Karpas-422 (cell line): ENCODE measurements around the gene KCNQ1. TPM values are rescaled to one million over a fixed set of nuclear protein-coding genes. Genes with fewer than 3 reads are reported as not detected.

ENCODE experiments used
- DNase-seq: peaks from one replicate; pipeline ENCODE4 v3.0.0-alpha.2; 2015
- H2AFZ ChIP-seq: fragments of 200-600 bp; sonication (generic); 2 replicates; pipeline ENCODE4 v1.6.1; 2014; ENCODE audit warnings: antibody characterized with exemption, low read length, mixed read lengths
- H3K27ac ChIP-seq: fragments of 200-600 bp; sonication (generic); 2 replicates; pipeline ENCODE4 v1.5.1; 2014; ENCODE audit warnings: mild to moderate bottlenecking, low read length, moderate library complexity
- H3K27me3 ChIP-seq: fragments of 200-600 bp; sonication (generic); 2 replicates; pipeline ENCODE4 v1.6.1; 2014; ENCODE audit warnings: low read length, mixed read lengths
- H3K36me3 ChIP-seq: fragments of 200-600 bp; sonication (generic); 2 replicates; pipeline ENCODE4 v1.6.1; 2014; ENCODE audit warnings: low read length, mixed read lengths; ENCODE audit not compliant: insufficient read depth
- H3K4me1 ChIP-seq: fragments of 200-600 bp; sonication (generic); 2 replicates; pipeline ENCODE4 v1.6.1; 2014; ENCODE audit warnings: mild to moderate bottlenecking, low read length, mixed read lengths
- H3K4me2 ChIP-seq: fragments of 200-600 bp; sonication (generic); 2 replicates; pipeline ENCODE4 v1.6.1; 2014; ENCODE audit warnings: low read length, low read depth, mild to moderate bottlenecking; ENCODE audit not compliant: poor library complexity, severe bottlenecking
- H3K4me3 ChIP-seq: fragments of 200-600 bp; sonication (generic); 2 replicates; pipeline ENCODE4 v1.5.1; 2014; ENCODE audit warnings: mild to moderate bottlenecking, antibody characterized with exemption, low read length, mixed read lengths
- H3K79me2 ChIP-seq: fragments of 200-600 bp; sonication (generic); 2 replicates; pipeline ENCODE4 v1.6.1; 2014; ENCODE audit warnings: mild to moderate bottlenecking, low read length, mixed read lengths
- H3K9ac ChIP-seq: fragments of 200-600 bp; sonication (generic); 2 replicates; pipeline ENCODE4 v1.6.0; 2014; ENCODE audit warnings: low read length
- H3K9me2 ChIP-seq: fragments of 200-600 bp; sonication (generic), shearing (Covaris generic); replicated peaks from 2 replicates; pipeline ENCODE4 v1.6.0; 2014; ENCODE audit warnings: mild to moderate bottlenecking, low read length, moderate library complexity; ENCODE audit not compliant: insufficient read depth
- H3K9me3 ChIP-seq: fragments of 300-700, 200-600 bp; sonication (generic); 2 replicates; pipeline ENCODE4 v1.6.1; 2014; ENCODE audit warnings: low read length, mixed read lengths
- H4K20me1 ChIP-seq: fragments of 200-600 bp; sonication (generic); 2 replicates; pipeline ENCODE4 v1.6.1; 2014; ENCODE audit warnings: mild to moderate bottlenecking, antibody characterized with exemption, low read length, low read depth; ENCODE audit not compliant: insufficient read depth
- total RNA-seq: library from RNA; depleted of rRNA; stranded (reverse); fragments of >200 nt; shearing (Covaris generic); gene quantifications from 2 replicates; pipeline ENCODE4 v1.2.3, GENCODE V29; 2014; ENCODE audit warnings: low replicate concordance

The KCNQ1 gene
- total RNA-seq, 1 experiment from 2014 or later, result not detected

DNA sequence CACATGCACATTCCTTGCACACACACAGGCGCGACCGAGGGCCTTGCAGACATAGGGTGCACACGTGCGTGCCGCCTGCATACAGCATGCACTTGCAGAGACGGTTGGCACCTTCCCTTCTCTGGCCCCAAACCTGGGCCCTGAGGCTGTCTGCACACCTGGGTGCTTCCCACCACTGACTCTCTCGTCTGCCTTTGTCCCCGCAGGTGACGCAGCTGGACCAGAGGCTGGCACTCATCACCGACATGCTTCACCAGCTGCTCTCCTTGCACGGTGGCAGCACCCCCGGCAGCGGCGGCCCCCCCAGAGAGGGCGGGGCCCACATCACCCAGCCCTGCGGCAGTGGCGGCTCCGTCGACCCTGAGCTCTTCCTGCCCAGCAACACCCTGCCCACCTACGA lies 402.8 kb downstream of the KCNQ1 start:
- H3K27ac ChIP-seq, result no peak overlapping the region
- no peak overlapping the region for H3K9ac ChIP-seq
- no peaks in the 10 kb centered on the region for H3K27me3 ChIP-seq
- H4K20me1 ChIP-seq, result no peaks in the 10 kb centered on the region; the same call in 1 of the 2 replicates
- H3K4me2 ChIP-seq, result no peak overlapping the region
- no peaks in the 10 kb centered on the region for H3K4me1 ChIP-seq
- DNase-seq, result no peak
- H3K9me2 ChIP-seq, result no peaks in the 10 kb centered on the region
- no peak overlapping the region for H3K4me3 ChIP-seq
- H3K9me3 ChIP-seq, result no peaks in the 10 kb centered on the region
- H3K79me2 ChIP-seq, result no peaks in the 10 kb centered on the region
- no peak overlapping the region for H2AFZ ChIP-seq
- no peaks in the 10 kb centered on the region for H3K36me3 ChIP-seq

DNA sequence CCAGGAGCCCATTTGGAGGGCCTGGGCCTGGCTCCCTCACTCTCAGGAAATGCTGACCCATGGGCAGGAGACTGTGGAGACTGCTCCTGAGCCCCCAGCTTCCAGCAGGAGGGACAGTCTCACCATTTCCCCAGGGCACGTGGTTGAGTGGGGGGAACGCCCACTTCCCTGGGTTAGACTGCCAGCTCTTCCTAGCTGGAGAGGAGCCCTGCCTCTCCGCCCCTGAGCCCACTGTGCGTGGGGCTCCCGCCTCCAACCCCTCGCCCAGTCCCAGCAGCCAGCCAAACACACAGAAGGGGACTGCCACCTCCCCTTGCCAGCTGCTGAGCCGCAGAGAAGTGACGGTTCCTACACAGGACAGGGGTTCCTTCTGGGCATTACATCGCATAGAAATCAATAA lies 403.7 kb downstream of the KCNQ1 start:
- H3K4me3 ChIP-seq, result no peak overlapping the region
- H4K20me1 ChIP-seq, result no peaks in the 10 kb centered on the region; the same call in 1 of the 2 replicates
- no peak for DNase-seq

DNA sequence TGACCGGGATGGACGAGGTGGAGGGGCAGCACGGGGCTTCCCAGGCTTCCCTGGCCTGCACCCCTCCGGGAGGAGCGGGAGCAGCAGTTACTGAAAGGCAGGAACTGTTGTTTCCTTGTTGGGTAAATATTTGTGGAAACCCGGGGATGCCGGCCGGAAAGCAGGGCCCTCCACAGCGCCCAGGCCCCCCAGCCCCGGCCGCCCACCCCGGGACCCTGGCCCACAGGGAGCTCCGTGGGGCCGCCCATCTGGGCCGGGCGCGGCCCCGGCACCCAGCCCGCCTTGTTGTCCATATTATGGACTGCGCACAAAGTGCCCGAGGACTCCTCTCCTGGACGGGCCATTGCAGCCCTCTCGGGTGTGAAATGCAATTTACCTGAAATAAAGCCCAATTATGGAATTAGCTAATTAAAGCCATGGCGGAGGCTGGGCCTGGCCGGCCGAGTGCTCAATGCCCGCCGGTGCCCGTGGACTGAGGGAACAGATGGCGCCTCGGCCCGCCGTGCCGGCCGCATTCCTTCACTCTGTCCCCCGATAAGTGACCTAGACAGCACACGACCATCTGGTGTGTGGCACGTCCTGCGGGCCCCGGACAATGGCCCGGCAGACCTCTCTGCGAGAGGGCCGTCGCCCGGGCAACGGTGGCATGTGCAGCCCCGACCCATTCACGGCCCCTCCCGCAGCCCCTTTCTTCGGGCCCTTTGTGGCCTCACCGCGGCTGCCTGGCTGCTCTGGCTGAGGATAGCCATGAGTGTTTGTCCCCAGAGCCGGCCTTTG lies 405.4 kb downstream of the KCNQ1 start:
- H3K4me1 ChIP-seq, result no peaks in the 10 kb centered on the region
- H3K4me3 ChIP-seq, result no peak overlapping the region
- H3K9ac ChIP-seq, result no peak overlapping the region
- no peaks in the 10 kb centered on the region; the same call in 1 of the 2 replicates for H4K20me1 ChIP-seq
- H3K27ac ChIP-seq, result no peak overlapping the region
- DNase-seq, result no peak
- H3K4me2 ChIP-seq, result no peak overlapping the region
- no peaks in the 10 kb centered on the region for H3K9me2 ChIP-seq
- H3K79me2 ChIP-seq, result no peaks in the 10 kb centered on the region
- no peaks in the 10 kb centered on the region for H3K9me3 ChIP-seq
- no peaks in the 10 kb centered on the region for H3K36me3 ChIP-seq
- H2AFZ ChIP-seq, result no peak overlapping the region
- H3K27me3 ChIP-seq, result no peaks in the 10 kb centered on the region

More for the DNA sequence above, 403.7 kb downstream of the KCNQ1 start:
- Histone ChIP-seq H3K36me3 (no peaks in the 10 kb centered on the region), H2AFZ (no peak overlapping the region), H3K4me2 (no peak overlapping the region), H3K27me3 (no peaks in the 10 kb centered on the region), H3K4me1 (no peaks in the 10 kb centered on the region), H3K9ac (no peak overlapping the region), H3K79me2 (no peaks in the 10 kb centered on the region), H3K27ac (no peak overlapping the region), H3K9me3 (no peaks in the 10 kb centered on the region), H3K9me2 (no peaks in the 10 kb centered on the region)

DNA sequence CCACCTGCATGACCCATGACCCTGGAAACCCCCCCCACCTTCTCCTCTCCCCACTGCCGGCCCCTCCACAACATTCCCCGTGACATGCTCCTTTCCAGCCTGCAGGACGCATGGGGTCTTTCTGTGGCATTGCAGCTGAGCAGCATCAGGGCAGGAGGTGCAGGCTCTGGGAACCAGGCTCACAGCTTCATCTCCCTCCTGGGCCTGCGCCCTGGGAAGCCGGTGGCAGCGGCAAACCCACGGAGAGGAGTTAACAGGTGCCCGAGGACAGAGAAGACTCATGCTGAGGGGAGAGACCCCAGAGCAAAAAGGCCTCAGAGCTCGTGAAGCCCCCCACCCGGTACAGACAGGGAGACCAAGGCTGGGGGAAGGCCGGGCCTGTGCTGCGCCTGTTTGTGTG lies 408.6 kb downstream of the KCNQ1 start:
- H3K27ac ChIP-seq, result no peak overlapping the region
- no peaks in the 10 kb centered on the region for H3K9me3 ChIP-seq
- H3K9me2 ChIP-seq, result no peaks in the 10 kb centered on the region
- H3K27me3 ChIP-seq, result no peaks in the 10 kb centered on the region
- no peak overlapping the region for H3K4me3 ChIP-seq
- no peak overlapping the region for H3K9ac ChIP-seq
- H3K79me2 ChIP-seq, result no peaks in the 10 kb centered on the region
- DNase-seq, result no peak
- H3K36me3 ChIP-seq, result no peaks in the 10 kb centered on the region
- H4K20me1 ChIP-seq, result no peaks in the 10 kb centered on the region; the same call in 1 of the 2 replicates
- no peak overlapping the region for H2AFZ ChIP-seq
- H3K4me1 ChIP-seq, result no peaks in the 10 kb centered on the region
- H3K4me2 ChIP-seq, result no peak overlapping the region

DNA sequence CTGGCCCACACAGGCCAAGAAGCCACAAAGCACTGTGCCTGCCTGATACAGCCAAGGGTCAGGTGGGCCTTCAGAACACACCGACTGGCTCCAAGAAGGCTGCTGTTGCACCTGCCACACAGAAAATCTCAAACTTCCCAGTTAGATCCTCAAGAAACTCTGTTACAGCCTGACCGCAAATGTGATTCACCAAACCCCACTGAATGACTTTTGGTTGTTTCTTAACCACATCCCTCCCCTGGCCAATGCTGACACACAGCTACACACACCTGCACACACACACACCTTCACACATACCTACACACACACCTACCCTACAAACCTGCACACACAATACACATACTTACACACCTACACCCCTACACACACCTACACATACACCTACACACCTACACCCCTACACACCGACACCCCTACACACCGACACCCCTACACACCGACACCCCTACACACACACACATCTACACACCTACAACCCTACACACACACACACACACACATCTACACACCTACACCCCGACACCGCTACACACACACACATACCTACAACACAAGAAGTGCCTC lies 409.3 kb downstream of the KCNQ1 start:
- H3K27me3 ChIP-seq, result no peaks in the 10 kb centered on the region
- H3K36me3 ChIP-seq, result no peaks in the 10 kb centered on the region
- no peak overlapping the region for H3K4me3 ChIP-seq
- H3K4me1 ChIP-seq, result no peaks in the 10 kb centered on the region
- no peaks in the 10 kb centered on the region for H3K9me3 ChIP-seq
- H3K9ac ChIP-seq, result no peak overlapping the region
- H2AFZ ChIP-seq, result no peak overlapping the region
- no peak for DNase-seq
- H3K27ac ChIP-seq, result no peak overlapping the region
- H3K9me2 ChIP-seq, result no peaks in the 10 kb centered on the region
- H4K20me1 ChIP-seq, result no peaks in the 10 kb centered on the region
- no peak overlapping the region for H3K4me2 ChIP-seq
- no peaks in the 10 kb centered on the region for H3K79me2 ChIP-seq

DNA sequence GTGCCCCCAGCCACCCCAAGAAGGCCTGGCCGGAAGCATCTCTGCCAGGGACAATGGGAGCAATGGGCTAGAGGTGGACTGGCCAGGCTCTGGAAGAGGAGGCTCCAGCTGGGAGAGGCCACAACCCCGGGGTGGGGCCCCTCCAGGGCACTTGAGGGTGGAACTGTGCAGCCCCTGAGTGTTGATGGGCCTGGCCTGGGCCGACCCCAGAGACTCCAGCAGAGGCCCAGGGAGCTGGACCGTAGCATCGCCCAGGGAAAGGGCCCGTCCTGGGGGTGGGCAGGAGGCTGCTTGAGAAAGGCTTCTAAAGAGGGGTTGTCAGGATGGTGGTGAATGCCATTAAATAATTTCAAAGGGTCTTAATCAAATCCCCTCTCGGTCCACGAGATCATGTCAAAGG lies 410.4 kb downstream of the KCNQ1 start:
- H3K4me1 ChIP-seq, result no peaks in the 10 kb centered on the region
- DNase-seq, result no peak
- H3K27me3 ChIP-seq, result no peaks in the 10 kb centered on the region
- no peaks in the 10 kb centered on the region for H3K36me3 ChIP-seq
- H3K4me3 ChIP-seq, result no peak overlapping the region
- H3K9me2 ChIP-seq, result no peaks in the 10 kb centered on the region
- H3K4me2 ChIP-seq, result no peak overlapping the region
- H4K20me1 ChIP-seq, result no peaks in the 10 kb centered on the region
- H2AFZ ChIP-seq, result no peak overlapping the region
- no peak overlapping the region for H3K27ac ChIP-seq
- H3K9ac ChIP-seq, result no peak overlapping the region
- no peaks in the 10 kb centered on the region for H3K79me2 ChIP-seq
- H3K9me3 ChIP-seq, result no peaks in the 10 kb centered on the region

DNA sequence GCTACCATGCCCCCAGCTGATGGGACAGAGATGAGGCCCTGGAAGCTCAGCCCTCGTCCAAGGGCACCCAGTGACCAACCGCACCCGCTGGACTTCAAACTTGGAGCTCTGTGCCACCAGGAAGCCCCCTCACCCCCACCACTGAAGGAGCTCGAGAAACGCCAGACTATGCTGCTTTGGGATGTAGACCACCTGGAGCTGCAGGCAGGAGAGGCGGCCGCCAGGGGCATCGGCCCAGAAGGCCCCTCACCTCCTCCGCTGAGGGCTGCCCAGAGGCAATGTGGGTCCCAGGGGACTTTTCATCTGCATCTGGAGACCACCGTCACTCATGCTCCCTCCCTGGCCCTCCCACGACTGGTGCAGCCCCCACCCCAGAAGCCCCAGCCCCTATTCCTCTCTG lies 412.5 kb downstream of the KCNQ1 start:
- H4K20me1 ChIP-seq, result no peaks in the 10 kb centered on the region
- no peak overlapping the region for H3K4me3 ChIP-seq
- H2AFZ ChIP-seq, result no peak overlapping the region
- H3K36me3 ChIP-seq, result no peaks in the 10 kb centered on the region
- no peaks in the 10 kb centered on the region for H3K9me2 ChIP-seq
- no peak for DNase-seq
- no peaks in the 10 kb centered on the region for H3K27me3 ChIP-seq
- no peaks in the 10 kb centered on the region for H3K9me3 ChIP-seq
- no peak overlapping the region for H3K9ac ChIP-seq
- no peak overlapping the region for H3K27ac ChIP-seq
- H3K4me1 ChIP-seq, result no peaks in the 10 kb centered on the region
- no peaks in the 10 kb centered on the region for H3K79me2 ChIP-seq
- no peak overlapping the region for H3K4me2 ChIP-seq

DNA sequence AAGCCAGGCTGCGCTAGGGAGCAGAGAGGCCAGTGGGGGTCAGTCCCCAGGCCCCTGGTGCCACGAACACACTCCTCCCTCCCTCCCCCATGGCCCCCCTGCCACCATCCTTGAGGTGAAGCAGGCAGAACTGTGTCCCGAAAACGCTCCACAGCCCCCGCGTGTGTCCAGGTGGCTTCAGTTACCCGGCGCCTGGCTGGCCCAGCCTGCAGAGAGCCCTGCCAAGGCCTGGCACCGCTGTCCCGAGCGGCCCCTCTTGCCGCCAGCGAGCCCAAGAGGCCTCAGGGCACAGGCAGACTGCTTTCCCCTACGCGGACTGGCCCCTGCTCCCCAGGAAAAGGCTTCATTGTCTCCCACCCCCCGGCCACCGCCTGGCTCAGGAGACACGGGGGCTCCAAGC lies 413.1 kb downstream of the KCNQ1 start:
- Histone ChIP-seq H3K27me3 (no peaks in the 10 kb centered on the region), H3K9ac (no peak overlapping the region), H3K27ac (no peak overlapping the region), H4K20me1 (no peaks in the 10 kb centered on the region), H3K4me3 (no peak overlapping the region), H3K4me1 (no peaks in the 10 kb centered on the region), H3K4me2 (no peak overlapping the region), H3K9me2 (no peaks in the 10 kb centered on the region), H3K79me2 (no peaks in the 10 kb centered on the region), H3K36me3 (no peaks in the 10 kb centered on the region), H3K9me3 (no peaks in the 10 kb centered on the region), H2AFZ (no peak overlapping the region)
- DNase-seq, result no peak
